Liver (tissue), 3 donors: ENCODE measurements around the gene PIP5KL1.

Source experiments
- SP1 ChIP-seq: IDR thresholded peaks from 2 replicates; pipeline ENCODE4 v1.6.1; 2018; ENCODE audit warnings: antibody characterized with exemption, mild to moderate bottlenecking
- TAF1 ChIP-seq: conservative IDR thresholded peaks from 2 replicates; pipeline ENCODE4 v1.6.1; 2016; ENCODE audit warnings: antibody characterized with exemption, mild to moderate bottlenecking
- TF ChIP-seq, protein P1 (sequence below): IDR thresholded peaks from 2 replicates; pipeline ENCODE4 v1.6.1; 2016; ENCODE audit warnings: antibody characterized with exemption
- TF ChIP-seq, protein P2 (sequence below): fragments of 150-350 bp; IDR thresholded peaks from 2 replicates; pipeline ENCODE4 v1.5.1; 2017; ENCODE audit warnings: improper control_type of control experiment, low read depth, low read length; ENCODE audit not compliant: missing input control
- donor health status: healthy.
- donor health status: healthy.

DNA sequence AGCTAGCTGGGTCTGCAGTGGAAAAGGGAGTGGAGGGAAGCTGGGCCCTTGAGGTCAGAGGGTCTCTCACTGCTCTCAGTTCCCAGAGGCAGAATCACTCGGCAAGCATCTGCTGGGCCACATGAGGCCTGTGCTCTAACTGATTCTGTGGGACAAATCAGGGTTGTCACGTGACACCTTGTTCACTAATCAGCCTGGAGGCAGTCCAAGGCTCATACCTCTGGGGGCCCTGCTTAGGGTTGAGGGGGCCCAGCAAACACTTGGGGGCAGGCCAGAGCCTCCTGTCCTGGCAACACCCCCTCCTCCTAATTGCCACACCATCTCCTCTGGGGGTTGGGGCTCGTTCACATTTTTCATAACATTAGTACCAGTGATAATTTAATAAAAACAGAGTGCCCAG, 16.2 kb upstream of the PIP5KL1 start:
- TF ChIP-seq, protein P1, sequence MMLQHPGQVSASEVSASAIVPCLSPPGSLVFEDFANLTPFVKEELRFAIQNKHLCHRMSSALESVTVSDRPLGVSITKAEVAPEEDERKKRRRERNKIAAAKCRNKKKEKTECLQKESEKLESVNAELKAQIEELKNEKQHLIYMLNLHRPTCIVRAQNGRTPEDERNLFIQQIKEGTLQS = no peak
- TF ChIP-seq TAF1 = no peak
- TF ChIP-seq, protein P2, sequence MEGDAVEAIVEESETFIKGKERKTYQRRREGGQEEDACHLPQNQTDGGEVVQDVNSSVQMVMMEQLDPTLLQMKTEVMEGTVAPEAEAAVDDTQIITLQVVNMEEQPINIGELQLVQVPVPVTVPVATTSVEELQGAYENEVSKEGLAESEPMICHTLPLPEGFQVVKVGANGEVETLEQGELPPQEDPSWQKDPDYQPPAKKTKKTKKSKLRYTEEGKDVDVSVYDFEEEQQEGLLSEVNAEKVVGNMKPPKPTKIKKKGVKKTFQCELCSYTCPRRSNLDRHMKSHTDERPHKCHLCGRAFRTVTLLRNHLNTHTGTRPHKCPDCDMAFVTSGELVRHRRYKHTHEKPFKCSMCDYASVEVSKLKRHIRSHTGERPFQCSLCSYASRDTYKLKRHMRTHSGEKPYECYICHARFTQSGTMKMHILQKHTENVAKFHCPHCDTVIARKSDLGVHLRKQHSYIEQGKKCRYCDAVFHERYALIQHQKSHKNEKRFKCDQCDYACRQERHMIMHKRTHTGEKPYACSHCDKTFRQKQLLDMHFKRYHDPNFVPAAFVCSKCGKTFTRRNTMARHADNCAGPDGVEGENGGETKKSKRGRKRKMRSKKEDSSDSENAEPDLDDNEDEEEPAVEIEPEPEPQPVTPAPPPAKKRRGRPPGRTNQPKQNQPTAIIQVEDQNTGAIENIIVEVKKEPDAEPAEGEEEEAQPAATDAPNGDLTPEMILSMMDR = no peak
- TF ChIP-seq SP1 = no peak
